CD4-positive, alpha-beta memory T cell (primary cell): ENCODE measurements around the gene HYKK. TPM values are rescaled to one million over a fixed set of nuclear protein-coding genes. Genes with fewer than 3 reads are reported as not detected.

ENCODE experiments used
- CTCF ChIA-PET: fragments of 350-600 bp; sonication (Branson Sonifier 250); formaldehyde crosslinking; loops from one replicate; lab custom pipeline; 2021; ENCODE audit warnings: inconsistent platforms; ENCODE audit not compliant: partially characterized antibody; lab: Charles Lee
- POLR2A ChIA-PET: fragments of 350-600 bp; sonication (Branson Sonifier 250); formaldehyde crosslinking; loops from one replicate; lab custom pipeline; 2021; ENCODE audit not compliant: partially characterized antibody; lab: Charles Lee
- DNase-seq, 5 donors: peaks; one replicate each; pipeline versions ENCODE4 v3.0.0 to v3.0.0-alpha.2; 2020 to 2022; ENCODE audit warnings: mixed read lengths in 1 of 5
- H3K27ac ChIP-seq: one replicate; pipeline ENCODE4 v1.7.0; 2013; ENCODE audit warnings: low read depth, low read length
- H3K27me3 ChIP-seq: 2 replicates; pipeline ENCODE4 v1.7.0; 2013; ENCODE audit warnings: mild to moderate bottlenecking, low read length, moderate library complexity; ENCODE audit not compliant: insufficient read depth
- H3K36me3 ChIP-seq: 2 replicates; pipeline ENCODE4 v1.7.0; 2013; ENCODE audit warnings: mild to moderate bottlenecking, low read length, moderate library complexity; ENCODE audit not compliant: insufficient read depth
- H3K4me1 ChIP-seq: 2 replicates; pipeline ENCODE4 v1.7.0; 2013; ENCODE audit warnings: mild to moderate bottlenecking, low read length, moderate library complexity; ENCODE audit not compliant: insufficient read depth
- H3K4me3 ChIP-seq, 2 donors: one replicate each; pipeline ENCODE4 v1.7.0; 2013; ENCODE audit warnings: low read length in 2 of 2, mild to moderate bottlenecking in 1 of 2
- H3K9me3 ChIP-seq, 2 donors: one replicate each; pipeline ENCODE4 v1.7.0; 2013; ENCODE audit warnings: low read length in 2 of 2, control low read depth in 1 of 2; ENCODE audit not compliant: control insufficient read depth in 1 of 2
- H3K27ac Mint-ChIP-seq, 7 donors: one replicate each; pipeline ENCODE4 v1.8.0; 2020 to 2021; ENCODE audit warnings: mixed read lengths in 7 of 7, mild to moderate bottlenecking in 6 of 7, inconsistent platforms in 3 of 7, moderate library complexity in 3 of 7
- H3K27me3 Mint-ChIP-seq, 2 donors: one replicate each; pipeline ENCODE4 v1.8.0; 2020 to 2021; ENCODE audit warnings: mixed read lengths in 2 of 2
- H3K36me3 Mint-ChIP-seq, 2 donors: one replicate each; pipeline ENCODE4 v1.8.0; 2020 to 2021; ENCODE audit warnings: mixed read lengths in 2 of 2, inconsistent platforms in 1 of 2, mild to moderate bottlenecking in 1 of 2
- H3K4me1 Mint-ChIP-seq, 4 donors: one replicate each; pipeline ENCODE4 v1.8.0; 2020 to 2021; ENCODE audit warnings: mixed read lengths in 4 of 4, mild to moderate bottlenecking in 1 of 4
- H3K4me3 Mint-ChIP-seq, 8 donors: one replicate each; pipeline ENCODE4 v1.8.0; 2020 to 2021; ENCODE audit warnings: mixed read lengths in 8 of 8, mild to moderate bottlenecking in 7 of 8, moderate library complexity in 6 of 8, inconsistent platforms in 3 of 8
- H3K9me3 Mint-ChIP-seq, 8 donors: one replicate each; pipeline ENCODE4 v1.8.0; 2020 to 2021; ENCODE audit warnings: mixed read lengths in 8 of 8, mild to moderate bottlenecking in 5 of 8, inconsistent platforms in 3 of 8, moderate library complexity in 1 of 8
- intact Hi-C: fragments of 100-400 bp; cut with micrococcal nuclease; formaldehyde crosslinking; loops from one replicate; pipeline ENCODE4 v1.15.1; 2023
- polyA plus RNA-seq, 2 donors: library from polyadenylated mRNA; unstranded; fragments of 300-500 nt; fragmentation: Illumina TruSeq; gene quantifications; one replicate each; pipeline ENCODE4 v1.2.3, GENCODE V29; 2021
- total RNA-seq, 2 experiments: library from RNA; stranded (reverse); gene quantifications; one replicate each; pipeline ENCODE4 v1.2.3, GENCODE V29; 2021

HYKK gene
- total and polyA plus RNA-seq, 4 experiments from 2014 or later: 1.8 to 5.7 (median 5.1) TPM

DNA sequence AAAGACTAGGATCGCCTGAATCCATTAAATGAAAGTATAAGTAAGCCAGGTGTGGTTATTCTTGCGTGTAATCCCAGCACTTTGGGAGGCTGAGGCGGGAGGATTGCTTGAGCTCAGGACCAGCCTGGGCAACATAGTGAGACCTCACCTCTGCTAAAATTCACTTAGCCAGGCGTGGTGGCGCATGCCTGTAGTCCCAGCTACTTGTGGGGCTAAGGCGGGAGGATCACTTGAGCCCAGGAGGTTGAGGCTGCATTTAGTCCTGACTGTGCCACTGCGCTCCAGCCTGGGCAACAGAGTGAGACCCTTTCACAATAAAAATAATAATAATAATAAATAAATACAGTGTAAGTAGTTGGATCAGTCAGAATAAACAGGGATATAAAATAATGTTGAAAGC lies 25.5 kb upstream of the HYKK start:
- H3K27ac ChIP-seq: no peak overlapping the region
- peaks cover 0 to 4% (median under 1%) of the 10 kb centered on the region in 4 donors for H3K4me1 Mint-ChIP-seq
- H3K9me3 Mint-ChIP-seq: no peaks in the 10 kb centered on the region
- H3K4me3 Mint-ChIP-seq: no peak overlapping the region
- DNase-seq: no peak
- ChIA-PET POLR2A (interaction anchor here (1.1 to 1.2 kb wide), 2 partner anchors 44 to 59 kb away, joined by 3 read pairs; partner anchors contain the start of gene PSMA4), CTCF (interaction anchor here (1.4 kb wide), 1 partner anchor 32 kb away, joined by 3 read pairs; no protein-coding TSS in a partner anchor)
- no peaks in the 10 kb centered on the region for H3K27me3 Mint-ChIP-seq
- H3K27me3 ChIP-seq: no peaks in the 10 kb centered on the region
- peaks cover 26 to 65% of the 10 kb centered on the region in 2 donors for H3K36me3 Mint-ChIP-seq
- H3K4me1 ChIP-seq: no peaks in the 10 kb centered on the region
- H3K4me3 ChIP-seq: no peak overlapping the region
- H3K9me3 ChIP-seq: no peaks in the 10 kb centered on the region
- intact Hi-C loops: no loop called here
- peaks cover 55% of the 10 kb centered on the region for H3K36me3 ChIP-seq
- H3K27ac Mint-ChIP-seq: no peak overlapping the region

DNA sequence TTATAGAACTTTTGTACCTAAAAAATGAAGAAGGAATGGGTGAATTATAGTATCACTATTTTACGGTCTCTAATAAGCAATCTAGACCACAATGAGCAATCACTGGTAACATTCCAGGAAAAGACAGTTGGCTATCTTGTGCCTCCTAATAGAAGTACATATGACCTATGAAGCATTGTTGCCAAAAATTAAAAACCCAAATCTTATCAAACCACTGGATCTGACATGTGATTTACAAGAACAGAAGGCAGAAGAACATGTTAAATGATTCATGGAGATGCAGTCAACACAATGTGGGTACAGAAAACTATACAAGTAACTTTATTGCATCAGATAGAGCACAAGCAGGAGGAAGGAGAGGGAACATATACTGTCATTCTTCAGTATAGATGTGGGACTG lies 14.5 kb upstream of the HYKK start:
- H3K9me3 Mint-ChIP-seq: no peaks in the 10 kb centered on the region
- no peaks in the 10 kb centered on the region for H3K9me3 ChIP-seq
- DNase-seq: no peak
- H3K27me3 Mint-ChIP-seq: no peaks in the 10 kb centered on the region
- ChIA-PET POLR2A (no interaction called here), CTCF (no interaction called here)
- peaks cover 46% of the 10 kb centered on the region for H3K36me3 ChIP-seq
- no peak overlapping the region for H3K4me3 ChIP-seq
- H3K4me1 Mint-ChIP-seq: peaks cover 0 to 9% (median 1%) of the 10 kb centered on the region in 4 donors
- H3K27me3 ChIP-seq: no peaks in the 10 kb centered on the region
- intact Hi-C loops: no loop called here
- H3K27ac Mint-ChIP-seq: peak overlapping the region in 1 of 7 donors; percentile 13
- no peak overlapping the region for H3K4me3 Mint-ChIP-seq
- H3K27ac ChIP-seq: no peak overlapping the region
- peaks cover 54 to 77% of the 10 kb centered on the region in 2 donors for H3K36me3 Mint-ChIP-seq
- H3K4me1 ChIP-seq: no peaks in the 10 kb centered on the region

DNA sequence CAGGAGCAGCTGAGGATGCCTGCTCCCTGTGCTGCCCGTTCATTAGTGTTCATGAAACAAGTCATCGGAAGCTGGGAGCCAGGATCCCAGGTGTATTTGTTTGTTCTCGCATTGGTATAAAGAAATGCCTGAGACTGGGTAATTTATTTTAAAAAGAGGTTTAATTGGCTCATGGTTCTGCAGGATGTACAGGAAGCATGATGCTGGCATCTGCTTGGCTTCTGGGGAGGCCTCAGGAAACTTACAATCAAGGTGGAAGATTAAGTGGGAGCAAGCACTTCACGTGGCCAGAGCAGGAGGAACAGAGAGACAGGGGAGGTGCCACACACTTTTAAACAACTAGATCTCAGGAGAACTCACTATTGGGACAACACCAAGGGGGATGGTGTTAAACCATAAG lies 5.5 kb upstream of the HYKK start:
- Histone ChIP-seq H3K9me3 (no peaks in the 10 kb centered on the region), H3K27ac (no peak overlapping the region), H3K27me3 (no peaks in the 10 kb centered on the region), H3K4me1 (peaks cover 5% of the 10 kb centered on the region), H3K4me3 (no peak overlapping the region), H3K36me3 (peaks cover 18% of the 10 kb centered on the region)
- H3K27me3 Mint-ChIP-seq: no peaks in the 10 kb centered on the region
- peaks cover 31 to 35% of the 10 kb centered on the region in 2 donors for H3K36me3 Mint-ChIP-seq
- intact Hi-C loops: no loop called here
- no peaks in the 10 kb centered on the region for H3K9me3 Mint-ChIP-seq
- ChIA-PET CTCF (no interaction called here), POLR2A (interaction anchor here (1.1 kb wide), 1 partner anchor 38 kb away, joined by 4 read pairs; the partner anchor contains the start of gene PSMA4)
- no peak for DNase-seq
- peaks cover 0 to 6% (median 3%) of the 10 kb centered on the region in 4 donors for H3K4me1 Mint-ChIP-seq
- H3K27ac Mint-ChIP-seq: peak overlapping the region in 1 of 7 donors; percentile 81
- no peak overlapping the region for H3K4me3 Mint-ChIP-seq

GRCh38 chr15:78502641-78503040 lies 4.7 kb upstream of the HYKK start:
- Mint-ChIP-seq H3K27me3 (no peaks in the 10 kb centered on the region), H3K27ac (no peak overlapping the region), H3K4me1 (peaks cover 0 to 12% (median 5%) of the 10 kb centered on the region in 4 donors), H3K9me3 (no peaks in the 10 kb centered on the region), H3K36me3 (peaks cover 27% of the 10 kb centered on the region in 2 donors), H3K4me3 (peak overlapping the region in 1 of 8 donors; percentile 26)
- intact Hi-C loops: no loop called here
- Histone ChIP-seq H3K36me3 (peaks cover 14% of the 10 kb centered on the region), H3K4me1 (peaks cover 8% of the 10 kb centered on the region), H3K27ac (no peak overlapping the region), H3K9me3 (no peaks in the 10 kb centered on the region), H3K4me3 (no peak overlapping the region), H3K27me3 (no peaks in the 10 kb centered on the region)
- no peak for DNase-seq
- CTCF ChIA-PET: no interaction called here
- POLR2A ChIA-PET: interaction anchor here (1.1 kb wide), 1 partner anchor 38 kb away, joined by 4 read pairs; the partner anchor contains the start of gene PSMA4

DNA sequence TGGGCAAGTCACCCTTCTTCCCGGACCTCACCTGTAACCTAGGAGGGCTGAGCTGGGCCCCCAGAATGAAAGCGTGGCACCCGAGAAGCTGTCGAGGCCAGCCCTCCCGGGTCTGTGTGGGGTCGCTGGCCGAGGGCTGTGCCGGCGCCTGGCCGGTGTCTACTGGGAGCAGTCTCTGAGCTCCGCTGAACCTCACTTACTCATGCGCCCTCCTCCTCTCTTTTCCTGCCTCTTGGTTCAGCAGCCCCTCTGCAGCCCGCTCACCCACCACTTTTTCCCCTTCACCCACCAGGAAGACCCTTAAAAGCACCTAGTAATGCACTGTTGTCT lies 419 bp downstream of the HYKK start:
- peak overlapping the region; percentile 89 to 98 (median 94) for H3K4me3 Mint-ChIP-seq
- no peaks in the 10 kb centered on the region for H3K36me3 ChIP-seq
- H3K27ac ChIP-seq: peak overlapping the region; percentile 48
- ChIA-PET POLR2A (interaction anchor here (2.4 to 5.0 kb wide), 2 partner anchors 33 to 70 kb away, joined by 11 to 35 read pairs; partner anchors contain the start of genes IREB2 and PSMA4), CTCF (no interaction called here)
- H3K4me3 ChIP-seq: peak overlapping the region; percentile 45 to 54
- intact Hi-C loops: loop anchor here (1.0 kb wide), 1 partner anchor 33 kb away; the partner anchor contains the start of gene PSMA4
- H3K27ac Mint-ChIP-seq: peak overlapping the region; percentile 31 to 86 (median 65)
- peaks cover 0 to 1% of the 10 kb centered on the region in 2 donors for H3K36me3 Mint-ChIP-seq
- no peaks in the 10 kb centered on the region for H3K27me3 ChIP-seq
- no peaks in the 10 kb centered on the region for H3K9me3 Mint-ChIP-seq
- no peaks in the 10 kb centered on the region for H3K9me3 ChIP-seq
- H3K4me1 ChIP-seq: peaks cover 24% of the 10 kb centered on the region
- peaks cover 0 to 5% of the 10 kb centered on the region in 2 donors for H3K27me3 Mint-ChIP-seq
- DNase-seq: no peak
- H3K4me1 Mint-ChIP-seq: peaks cover 14 to 33% (median 23%) of the 10 kb centered on the region in 4 donors

- H3K9me3 ChIP-seq: no peaks in the 10 kb centered on the region
- Mint-ChIP-seq H3K36me3 (peaks cover 0 to 1% of the 10 kb centered on the region in 2 donors), H3K9me3 (no peaks in the 10 kb centered on the region), H3K27ac (peak overlapping the region in 4 of 7 donors; percentile 31 to 86 (median 68)), H3K4me3 (peak overlapping the region; percentile 89 to 98 (median 94)), H3K27me3 (peaks cover 0 to 5% of the 10 kb centered on the region in 2 donors), H3K4me1 (peaks cover 14 to 33% (median 23%) of the 10 kb centered on the region in 4 donors)
- CTCF ChIA-PET: no interaction called here
- H3K27ac ChIP-seq: no peak overlapping the region
- no peaks in the 10 kb centered on the region for H3K27me3 ChIP-seq
- no peak for DNase-seq
- peak overlapping the region; percentile 45 to 54 for H3K4me3 ChIP-seq
- intact Hi-C loops: no loop called here
- no peaks in the 10 kb centered on the region for H3K36me3 ChIP-seq
- H3K4me1 ChIP-seq: peaks cover 24% of the 10 kb centered on the region
- POLR2A ChIA-PET: interaction anchor here (2.4 to 5.0 kb wide), 2 partner anchors 32 to 71 kb away, joined by 11 to 35 read pairs; partner anchors contain the start of genes IREB2 and PSMA4
These were observed 895 bp downstream of the HYKK start for GRCh38 chr15:78508272-78508671.

GRCh38 chr15:78509726-78510312 lies 2.4 kb downstream of the HYKK start:
- Mint-ChIP-seq H3K9me3 (no peaks in the 10 kb centered on the region), H3K27ac (peak overlapping the region in 6 of 7 donors; percentile 12 to 87 (median 60)), H3K4me3 (peak overlapping the region in 6 of 8 donors; percentile 11 to 61 (median 38)), H3K36me3 (peaks cover 0 to 1% of the 10 kb centered on the region in 2 donors), H3K27me3 (peaks cover 0 to 5% of the 10 kb centered on the region in 2 donors), H3K4me1 (peaks cover 14 to 33% (median 23%) of the 10 kb centered on the region in 4 donors)
- Histone ChIP-seq H3K27ac (no peak overlapping the region), H3K36me3 (no peaks in the 10 kb centered on the region), H3K27me3 (no peaks in the 10 kb centered on the region), H3K4me3 (no peak overlapping the region), H3K9me3 (no peaks in the 10 kb centered on the region), H3K4me1 (peaks cover 24% of the 10 kb centered on the region)
- ChIA-PET CTCF (interaction anchor here (1.0 to 1.4 kb wide), 2 partner anchors 30 to 60 kb away, joined by 3 read pairs; partner anchors contain the start of gene PSMA4), POLR2A (interaction anchor here (5.0 kb wide), 1 partner anchor 31 kb away, joined by 35 read pairs; the partner anchor contains the start of gene PSMA4)
- peak in 2 of 5 donors; percentile 5 to 11 for DNase-seq
- intact Hi-C loops: no loop called here
